OCI-LY3 (cell line): ENCODE results near the gene PPP2R2C.

Source experiments
- H2AFZ ChIP-seq: fragments of 200-600, 300-600 bp; shearing (Covaris generic); 2 replicates; pipeline ENCODE4 v1.6.0; 2014; ENCODE audit warnings: antibody characterized with exemption, low read depth, low read length
- H3K27ac ChIP-seq: fragments of 200-600, 300-600 bp; sonication (generic); 2 replicates; pipeline ENCODE4 v1.5.1; 2014; ENCODE audit warnings: mild to moderate bottlenecking, low read length, moderate library complexity, mixed read lengths
- H3K27me3 ChIP-seq: fragments of 200-600, 300-600 bp; sonication (generic); 2 replicates; pipeline ENCODE4 v1.6.1; 2014; ENCODE audit warnings: low read depth, low read length, mixed read lengths
- H3K36me3 ChIP-seq: fragments of 200-600, 300-600 bp; sonication (generic); replicated peaks from 2 replicates; pipeline ENCODE3; 2014; ENCODE audit warnings: low read depth, low read length, mixed read lengths
- H3K4me1 ChIP-seq: fragments of 300-600, 200-600 bp; sonication (generic); 2 replicates; pipeline ENCODE4 v1.6.1; 2014; ENCODE audit warnings: low read length, mixed read lengths
- H3K4me2 ChIP-seq: fragments of 200-600, 300-600 bp; sonication (generic); 2 replicates; pipeline ENCODE4 v1.6.1; 2014; ENCODE audit warnings: low read length, mixed read lengths
- H3K4me3 ChIP-seq: fragments of 300-600, 200-600 bp; sonication (generic); 2 replicates; pipeline ENCODE4 v1.5.1; 2014; ENCODE audit warnings: antibody characterized with exemption, mild to moderate bottlenecking, low read length, moderate library complexity
- H3K79me2 ChIP-seq: fragments of 300-600, 200-600 bp; shearing (Covaris generic); 2 replicates; pipeline ENCODE4 v1.6.1; 2014; ENCODE audit warnings: mild to moderate bottlenecking, low read length, mixed read lengths
- H3K9ac ChIP-seq: fragments of 300-600, 200-600 bp; shearing (Covaris generic); 2 replicates; pipeline ENCODE4 v1.6.0; 2014; ENCODE audit warnings: mild to moderate bottlenecking, low read length, moderate library complexity
- H3K9me3 ChIP-seq: fragments of 200-600, 300-600 bp; shearing (Covaris generic); 2 replicates; pipeline ENCODE4 v1.6.1; 2014; ENCODE audit warnings: low read length, mixed read lengths; ENCODE audit not compliant: insufficient read depth
- H4K20me1 ChIP-seq: fragments of 200-600, 300-600 bp; sonication (generic); 2 replicates; pipeline ENCODE4 v1.6.1; 2016; ENCODE audit warnings: low read length, mixed read lengths; ENCODE audit not compliant: insufficient read depth
- CTCF ChIP-seq: fragments of 200-600, 300-600 bp; sonication (generic); IDR thresholded peaks from 2 replicates; pipeline ENCODE4 v1.5.1; 2014; ENCODE audit warnings: antibody characterized with exemption, low read length, low read depth
- EZH2phosphoT487 ChIP-seq: fragments of 200-600 bp; shearing (Covaris generic); IDR thresholded peaks from 2 replicates; pipeline ENCODE4 v1.6.1; 2018; ENCODE audit warnings: antibody characterized with exemption, mixed run types, low read depth

Gene PPP2R2C

DNA sequence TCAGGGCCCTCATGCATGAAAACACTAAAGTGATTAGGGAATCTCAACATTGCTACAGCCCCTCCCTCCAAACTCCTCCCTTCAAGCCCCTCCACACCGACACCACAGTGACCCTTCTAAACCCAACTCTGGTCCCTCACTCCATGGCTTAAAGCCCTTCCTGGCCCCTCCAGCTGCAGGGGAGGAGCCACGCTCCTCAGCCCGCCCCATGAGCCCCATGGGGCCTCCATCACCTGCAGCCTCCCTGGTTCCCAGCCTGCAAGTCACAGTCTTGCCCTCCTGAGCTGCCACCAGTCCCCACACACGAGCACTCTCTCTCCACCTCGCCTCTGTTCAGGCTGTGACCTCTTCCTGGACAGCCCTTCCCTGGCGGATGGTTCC lies 31.2 kb downstream of the PPP2R2C start:
- Histone ChIP-seq H3K4me3 (no peak overlapping the region), H3K79me2 (no peaks in the 10 kb centered on the region), H3K27ac (no peak overlapping the region), H3K4me1 (no peaks in the 10 kb centered on the region), H3K36me3 (no peaks in the 10 kb centered on the region), H3K27me3 (peaks cover 13% of the 10 kb centered on the region; the same call in 1 of the 2 replicates), H3K4me2 (no peak overlapping the region), H2AFZ (no peak overlapping the region), H3K9ac (no peak overlapping the region), H3K9me3 (no peaks in the 10 kb centered on the region), H4K20me1 (no peaks in the 10 kb centered on the region)
- no peak for TF ChIP-seq CTCF
- no peak for TF ChIP-seq EZH2phosphoT487

GRCh38 chr4:6440506-6441201 lies 31.8 kb downstream of the PPP2R2C start:
- TF ChIP-seq EZH2phosphoT487 (no peak), CTCF (no peak)
- H3K27me3 ChIP-seq: peaks cover 13% of the 10 kb centered on the region; the same call in 1 of the 2 replicates

GRCh38 chr4:6439120-6439762 lies 33.2 kb downstream of the PPP2R2C start:
- Histone ChIP-seq H4K20me1 (no peaks in the 10 kb centered on the region), H3K27ac (no peak overlapping the region), H3K4me2 (no peak overlapping the region), H3K4me3 (no peak overlapping the region), H3K79me2 (no peaks in the 10 kb centered on the region), H3K9ac (no peak overlapping the region), H2AFZ (no peak overlapping the region), H3K36me3 (no peaks in the 10 kb centered on the region), H3K27me3 (peaks cover 13% of the 10 kb centered on the region; the same call in 1 of the 2 replicates), H3K4me1 (no peaks in the 10 kb centered on the region), H3K9me3 (peaks cover 7% of the 10 kb centered on the region; the same call in 1 of the 2 replicates)
- TF ChIP-seq EZH2phosphoT487: no peak
- TF ChIP-seq CTCF: no peak

More at GRCh38 chr4:6440506-6441201, 31.8 kb downstream of the PPP2R2C start:
- no peaks in the 10 kb centered on the region for H4K20me1 ChIP-seq
- H3K9me3 ChIP-seq: peaks cover 1% of the 10 kb centered on the region; the same call in 1 of the 2 replicates
- no peaks in the 10 kb centered on the region for H3K36me3 ChIP-seq
- no peaks in the 10 kb centered on the region for H3K79me2 ChIP-seq
- H3K4me1 ChIP-seq: no peaks in the 10 kb centered on the region
- no peak overlapping the region for H2AFZ ChIP-seq
- no peak overlapping the region for H3K27ac ChIP-seq
- no peak overlapping the region for H3K4me3 ChIP-seq
- H3K4me2 ChIP-seq: no peak overlapping the region
- no peak overlapping the region for H3K9ac ChIP-seq

DNA sequence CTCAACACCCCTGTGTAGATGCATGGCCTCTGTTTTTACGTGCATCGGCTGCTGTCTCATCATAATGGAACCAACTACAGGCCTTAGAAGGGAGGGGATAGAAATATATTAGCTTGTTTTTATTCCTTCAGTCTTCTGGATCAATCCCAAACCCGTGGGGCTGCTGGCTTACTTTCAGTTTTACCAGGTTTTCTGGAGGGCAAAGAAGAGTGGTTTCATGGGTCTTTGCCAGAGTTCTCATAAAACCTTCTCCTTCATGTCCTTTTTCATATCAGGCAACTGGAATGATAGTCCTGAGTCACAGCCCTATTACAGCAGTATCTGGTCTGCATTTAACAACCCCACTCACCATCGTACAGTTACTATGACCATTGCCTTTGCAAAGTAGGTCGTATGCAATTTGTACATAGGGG lies 34.6 kb downstream of the PPP2R2C start:
- TF ChIP-seq EZH2phosphoT487 (no peak), CTCF (no peak)
- peaks cover 7% of the 10 kb centered on the region; the same call in 1 of the 2 replicates for H3K9me3 ChIP-seq
- H3K27me3 ChIP-seq: peaks cover 16% of the 10 kb centered on the region
- no peak overlapping the region for H2AFZ ChIP-seq
- no peak overlapping the region for H3K4me2 ChIP-seq
- no peak overlapping the region for H3K4me3 ChIP-seq
- no peak overlapping the region for H3K9ac ChIP-seq
- no peaks in the 10 kb centered on the region for H4K20me1 ChIP-seq
- no peaks in the 10 kb centered on the region for H3K79me2 ChIP-seq
- no peaks in the 10 kb centered on the region for H3K4me1 ChIP-seq
- no peak overlapping the region for H3K27ac ChIP-seq
- no peaks in the 10 kb centered on the region for H3K36me3 ChIP-seq
